BLaER1 treated with 17β-estradiol and CSF1 and Interleukin-3, amounts not matched to agents 10 nM and 100 nM (cell line): ENCODE measurements around the gene CORO1C.

Experiments
- H3K27ac ChIP-seq, 11 experiments: shearing (Covaris generic); formaldehyde crosslinking; 2 replicates each; pipeline ENCODE4 v1.8.1; 2022
- H3K27me3 ChIP-seq, 11 experiments: shearing (Covaris generic); formaldehyde crosslinking; 2 replicates each; pipeline ENCODE4 v1.8.1; 2022
- H3K36me3 ChIP-seq, 11 experiments: shearing (Covaris generic); formaldehyde crosslinking; 2 replicates each; pipeline ENCODE4 v1.8.1; 2022
- H3K4me1 ChIP-seq, 10 experiments: shearing (Covaris generic); formaldehyde crosslinking; 2 replicates each; pipeline ENCODE4 v1.8.1; 2022
- H3K4me2 ChIP-seq, 11 experiments: shearing (Covaris generic); formaldehyde crosslinking; 2 replicates each; pipeline ENCODE4 v1.8.1; 2022
- H3K4me3 ChIP-seq, 10 experiments: shearing (Covaris generic); formaldehyde crosslinking; 2 replicates each; pipeline ENCODE4 v1.8.1; 2022
- H3K9ac ChIP-seq, 11 experiments: shearing (Covaris generic); formaldehyde crosslinking; 2 replicates each; pipeline ENCODE4 v1.8.1; 2022
- H3K9me3 ChIP-seq, 11 experiments: shearing (Covaris generic); formaldehyde crosslinking; replicated peaks in 1 of 11; 2 replicates each; pipeline ENCODE4 v1.8.1; 2022
- H4K20me1 ChIP-seq, 11 experiments: shearing (Covaris generic); formaldehyde crosslinking; 2 replicates each; pipeline ENCODE4 v1.8.1; 2022
- Cebpa-rat ChIP-seq, 11 experiments: shearing (Covaris generic); IDR thresholded peaks; 2 replicates each; pipeline ENCODE4 v1.8.1; 2022

The CORO1C gene

GRCh38 chr12:108724054-108724889 is 7.0 kb downstream of the CORO1C start:
- peak overlapping the region; percentile 45 to 96 (median 60) for H3K4me2 ChIP-seq
- peaks cover 0 to 12% (median 0%) of the 10 kb centered on the region in 11 experiments; a peak in 5 of 22 replicates for H3K36me3 ChIP-seq
- peak overlapping the region; percentile 54 to 84 (median 66) for H3K27ac ChIP-seq
- H3K27me3 ChIP-seq: no peaks in the 10 kb centered on the region
- H3K4me3 ChIP-seq: peak overlapping the region in 1 of 10 experiments; percentile 27; a peak in 2 of 20 replicates
- no peaks in the 10 kb centered on the region for H3K9me3 ChIP-seq
- no peak for TF ChIP-seq Cebpa-rat (IDR thresholded peaks at IDR 0.05)
- H3K9ac ChIP-seq: peak overlapping the region in 9 of 11 experiments; percentile 7 to 68 (median 21); a peak in 8 of 22 replicates
- peaks cover 66 to 99% (median 78%) of the 10 kb centered on the region in 10 experiments for H3K4me1 ChIP-seq
- peaks cover 17 to 97% (median 59%) of the 10 kb centered on the region in 11 experiments; a peak in 18 of 22 replicates for H4K20me1 ChIP-seq

- H4K20me1 ChIP-seq: peaks cover 24 to 97% (median 62%) of the 10 kb centered on the region in 11 experiments; a peak in 18 of 22 replicates
- H3K9ac ChIP-seq: peak overlapping the region in 3 of 11 experiments; percentile 51 to 68 (median 65); a peak in 5 of 22 replicates
- H3K27me3 ChIP-seq: no peaks in the 10 kb centered on the region
- peaks cover 55 to 99% (median 68%) of the 10 kb centered on the region in 10 experiments for H3K4me1 ChIP-seq
- no peaks in the 10 kb centered on the region for H3K9me3 ChIP-seq
- peak overlapping the region; percentile 54 to 84 (median 66); a peak in 19 of 22 replicates for H3K27ac ChIP-seq
- H3K4me2 ChIP-seq: peak overlapping the region; percentile 45 to 96 (median 60); a peak in 20 of 22 replicates
- TF ChIP-seq Cebpa-rat (IDR thresholded peaks at IDR 0.05): 0 out of 22 replicates have a peak, but pooled peaks of 1 of the 11 experiments have one; percentile 14
- peaks cover 0 to 14% (median 0%) of the 10 kb centered on the region in 11 experiments; a peak in 6 of 22 replicates for H3K36me3 ChIP-seq
- peak overlapping the region in 1 of 10 experiments; percentile 10; a peak in 1 of 20 replicates for H3K4me3 ChIP-seq
Measured at GRCh38 chr12:108722992-108723766, 8.1 kb downstream of the CORO1C start.

DNA sequence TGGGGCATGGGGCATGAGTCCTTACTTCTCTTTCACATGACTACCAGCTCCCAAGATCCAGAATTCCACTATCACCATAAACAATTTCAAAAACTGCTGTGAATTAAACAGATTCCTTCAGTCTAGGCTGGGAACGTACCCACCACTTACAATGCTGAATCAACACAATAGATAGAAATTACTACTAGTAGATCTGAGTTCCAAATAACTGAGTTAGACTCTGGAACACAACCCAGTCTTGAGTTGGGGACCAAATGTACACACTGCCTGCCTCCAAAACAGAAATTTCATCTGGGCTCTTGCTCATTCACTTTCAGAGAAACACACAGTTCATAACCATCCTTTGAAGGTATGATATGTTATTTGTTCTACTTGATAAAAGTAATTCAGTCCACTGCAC is 8.9 kb downstream of the CORO1C start:
- no peaks in the 10 kb centered on the region for H3K9me3 ChIP-seq
- peak overlapping the region in 8 of 11 experiments; percentile 54 to 84 (median 68); a peak in 13 of 22 replicates for H3K27ac ChIP-seq
- H3K4me2 ChIP-seq: peak overlapping the region in 10 of 11 experiments; percentile 45 to 96 (median 62); a peak in 17 of 22 replicates
- peaks cover 24 to 97% (median 66%) of the 10 kb centered on the region in 11 experiments; a peak in 19 of 22 replicates for H4K20me1 ChIP-seq
- H3K36me3 ChIP-seq: peaks cover 0 to 22% (median 5%) of the 10 kb centered on the region in 11 experiments; a peak in 12 of 22 replicates
- H3K4me1 ChIP-seq: peaks cover 48 to 99% (median 61%) of the 10 kb centered on the region in 10 experiments
- no peaks in the 10 kb centered on the region for H3K27me3 ChIP-seq
- peak overlapping the region in 3 of 11 experiments; percentile 54 to 68 (median 65); a peak in 3 of 22 replicates for H3K9ac ChIP-seq
- peak overlapping the region in 1 of 10 experiments; percentile 5; a peak in 1 of 20 replicates for H3K4me3 ChIP-seq
- no peak for TF ChIP-seq Cebpa-rat (IDR thresholded peaks at IDR 0.05)

DNA sequence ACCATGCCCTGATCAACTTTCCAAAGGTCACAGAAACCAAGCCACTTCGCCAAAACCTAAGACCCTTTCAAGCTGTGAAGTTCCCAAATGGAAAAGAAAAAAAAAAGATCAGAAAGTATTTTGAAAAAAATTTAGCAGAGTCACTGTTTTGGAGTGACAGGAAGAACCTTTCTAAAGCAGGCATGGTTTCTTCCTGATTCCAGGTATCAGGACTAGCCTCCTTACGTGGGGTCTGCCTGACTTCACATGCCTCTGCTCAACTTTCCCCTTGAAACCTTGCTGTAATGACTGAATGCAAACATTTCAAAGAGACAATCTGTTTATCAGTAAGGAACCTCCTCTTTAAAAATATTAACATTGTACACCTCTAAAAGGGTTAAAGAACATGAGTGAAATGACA is 9.5 kb downstream of the CORO1C start:
- H3K27ac ChIP-seq: peak overlapping the region in 3 of 11 experiments; percentile 64 to 84 (median 84); a peak in 6 of 22 replicates
- no peak overlapping the region for H3K4me3 ChIP-seq
- H3K9me3 ChIP-seq: no peaks in the 10 kb centered on the region
- TF ChIP-seq Cebpa-rat (IDR thresholded peaks at IDR 0.05): no peak
- peaks cover 31 to 97% (median 70%) of the 10 kb centered on the region in 11 experiments; a peak in 19 of 22 replicates for H4K20me1 ChIP-seq
- H3K9ac ChIP-seq: peak overlapping the region in 2 of 11 experiments; percentile 27 to 54; a peak in 3 of 22 replicates
- peaks cover 0 to 23% (median 7%) of the 10 kb centered on the region in 11 experiments; a peak in 13 of 22 replicates for H3K36me3 ChIP-seq
- no peaks in the 10 kb centered on the region for H3K27me3 ChIP-seq
- peaks cover 48 to 99% (median 56%) of the 10 kb centered on the region in 10 experiments for H3K4me1 ChIP-seq
- peak overlapping the region in 8 of 11 experiments; percentile 0 to 96 (median 67); a peak in 11 of 22 replicates for H3K4me2 ChIP-seq

GRCh38 chr12:108720757-108721514 is 10.4 kb downstream of the CORO1C start:
- H3K27ac ChIP-seq: peak overlapping the region in 2 of 11 experiments; percentile 64 to 84; a peak in 2 of 22 replicates
- H4K20me1 ChIP-seq: peaks cover 35 to 98% (median 69%) of the 10 kb centered on the region in 11 experiments; a peak in 19 of 22 replicates
- peak overlapping the region in 3 of 11 experiments; percentile 79 to 96 (median 90); a peak in 6 of 22 replicates for H3K4me2 ChIP-seq
- no peak overlapping the region for H3K4me3 ChIP-seq
- H3K36me3 ChIP-seq: peaks cover 0 to 30% (median 11%) of the 10 kb centered on the region in 11 experiments; a peak in 13 of 22 replicates
- no peak for TF ChIP-seq Cebpa-rat (IDR thresholded peaks at IDR 0.05)
- H3K4me1 ChIP-seq: peaks cover 48 to 99% (median 53%) of the 10 kb centered on the region in 10 experiments
- H3K9ac ChIP-seq: peak overlapping the region in 1 of 11 experiments; percentile 27; a peak in 1 of 22 replicates
- H3K9me3 ChIP-seq: no peaks in the 10 kb centered on the region
- H3K27me3 ChIP-seq: no peaks in the 10 kb centered on the region

DNA sequence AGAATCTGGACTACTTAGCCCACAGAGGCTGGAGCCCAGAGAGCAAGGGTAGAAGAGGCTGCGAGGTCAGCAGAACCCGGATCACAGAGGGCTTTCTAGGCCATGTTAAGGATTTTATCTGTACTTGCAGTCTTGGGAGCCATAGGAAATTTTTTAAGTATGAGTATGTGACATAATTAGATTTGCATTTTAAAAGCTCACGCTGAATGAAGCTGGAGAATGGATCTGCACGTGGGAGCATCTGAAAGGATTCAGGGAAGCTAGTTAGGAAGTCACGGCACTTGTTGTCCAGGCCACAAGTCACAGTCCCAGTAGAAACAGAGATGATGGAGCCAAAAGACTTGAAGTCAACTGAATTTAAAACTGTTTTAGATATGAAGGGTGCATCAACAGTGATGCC is 14.1 kb downstream of the CORO1C start:
- H4K20me1 ChIP-seq: peaks cover 53 to 100% (median 77%) of the 10 kb centered on the region in 11 experiments
- H3K9ac ChIP-seq: no peak overlapping the region
- no peaks in the 10 kb centered on the region for H3K27me3 ChIP-seq
- H3K4me1 ChIP-seq: peaks cover 48 to 100% (median 54%) of the 10 kb centered on the region in 10 experiments
- no peak overlapping the region for H3K4me3 ChIP-seq
- no peak overlapping the region for H3K27ac ChIP-seq
- TF ChIP-seq Cebpa-rat (IDR thresholded peaks at IDR 0.05): no peak
- peaks cover 0 to 38% (median 11%) of the 10 kb centered on the region in 11 experiments; a peak in 13 of 22 replicates for H3K36me3 ChIP-seq
- peak overlapping the region in 3 of 11 experiments; percentile 17 to 95 (median 51); a peak in 4 of 22 replicates for H3K4me2 ChIP-seq
- no peaks in the 10 kb centered on the region for H3K9me3 ChIP-seq

- H3K36me3 ChIP-seq: peaks cover 0 to 42% (median 11%) of the 10 kb centered on the region in 11 experiments; a peak in 13 of 22 replicates
- peaks cover 49 to 100% (median 60%) of the 10 kb centered on the region in 10 experiments for H3K4me1 ChIP-seq
- peak overlapping the region; percentile 35 to 95 (median 73) for H3K4me2 ChIP-seq
- TF ChIP-seq Cebpa-rat (IDR thresholded peaks at IDR 0.05): no peak
- H3K27ac ChIP-seq: 0 out of 22 replicates have a peak overlapping the region, but pooled peaks of 2 of the 11 experiments have one; percentile 4 to 32
- no peak overlapping the region for H3K4me3 ChIP-seq
- no peaks in the 10 kb centered on the region for H3K9me3 ChIP-seq
- peaks cover 63 to 100% (median 90%) of the 10 kb centered on the region in 11 experiments for H4K20me1 ChIP-seq
- no peaks in the 10 kb centered on the region for H3K27me3 ChIP-seq
- 0 out of 22 replicates have a peak overlapping the region, but pooled peaks of 1 of the 11 experiments have one; percentile 14 for H3K9ac ChIP-seq
Measured at GRCh38 chr12:108714866-108715265, 16.5 kb downstream of the CORO1C start.
